HFF-Myc (cell line): Measurements from ENCODE around the gene CCDC24.

Experiments used
- DNase-seq: peaks from one replicate; pipeline ENCODE4 v3.0.0-alpha.2; 2011; ENCODE audit warnings: low read depth; ENCODE audit errors: extremely low read depth
- H3K4me3 ChIP-seq: replicated peaks from 2 replicates; pipeline ENCODE4 v1.5.1; 2011; ENCODE audit warnings: low read depth, mild to moderate bottlenecking, control low read depth, low read length
- TF ChIP-seq, protein P1 (sequence below): IDR thresholded peaks from 2 replicates; pipeline ENCODE4 v1.5.1; 2012; ENCODE audit warnings: mild to moderate bottlenecking, low read depth, low read length, control low read depth; ENCODE audit errors: missing control alignments

The CCDC24 gene

DNA sequence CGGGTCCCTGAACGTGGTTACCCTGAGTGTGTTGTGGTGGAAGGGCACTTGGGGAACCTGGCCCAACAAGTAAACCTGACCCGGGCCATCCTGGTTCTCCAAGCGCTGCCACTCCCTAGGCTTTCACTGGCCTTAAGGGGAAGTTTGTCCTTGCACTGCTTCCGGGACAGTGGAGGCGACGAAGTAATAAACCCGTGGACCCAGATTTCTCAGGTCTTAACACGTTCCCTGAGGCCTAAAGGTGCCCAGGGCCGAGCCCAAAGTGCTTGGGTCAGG lies 261 bp upstream of the CCDC24 start:
- H3K4me3 ChIP-seq, result peak overlapping the region; percentile 50
- DNase-seq, result no peak
- TF ChIP-seq, protein P1, sequence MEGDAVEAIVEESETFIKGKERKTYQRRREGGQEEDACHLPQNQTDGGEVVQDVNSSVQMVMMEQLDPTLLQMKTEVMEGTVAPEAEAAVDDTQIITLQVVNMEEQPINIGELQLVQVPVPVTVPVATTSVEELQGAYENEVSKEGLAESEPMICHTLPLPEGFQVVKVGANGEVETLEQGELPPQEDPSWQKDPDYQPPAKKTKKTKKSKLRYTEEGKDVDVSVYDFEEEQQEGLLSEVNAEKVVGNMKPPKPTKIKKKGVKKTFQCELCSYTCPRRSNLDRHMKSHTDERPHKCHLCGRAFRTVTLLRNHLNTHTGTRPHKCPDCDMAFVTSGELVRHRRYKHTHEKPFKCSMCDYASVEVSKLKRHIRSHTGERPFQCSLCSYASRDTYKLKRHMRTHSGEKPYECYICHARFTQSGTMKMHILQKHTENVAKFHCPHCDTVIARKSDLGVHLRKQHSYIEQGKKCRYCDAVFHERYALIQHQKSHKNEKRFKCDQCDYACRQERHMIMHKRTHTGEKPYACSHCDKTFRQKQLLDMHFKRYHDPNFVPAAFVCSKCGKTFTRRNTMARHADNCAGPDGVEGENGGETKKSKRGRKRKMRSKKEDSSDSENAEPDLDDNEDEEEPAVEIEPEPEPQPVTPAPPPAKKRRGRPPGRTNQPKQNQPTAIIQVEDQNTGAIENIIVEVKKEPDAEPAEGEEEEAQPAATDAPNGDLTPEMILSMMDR, result no peak

DNA sequence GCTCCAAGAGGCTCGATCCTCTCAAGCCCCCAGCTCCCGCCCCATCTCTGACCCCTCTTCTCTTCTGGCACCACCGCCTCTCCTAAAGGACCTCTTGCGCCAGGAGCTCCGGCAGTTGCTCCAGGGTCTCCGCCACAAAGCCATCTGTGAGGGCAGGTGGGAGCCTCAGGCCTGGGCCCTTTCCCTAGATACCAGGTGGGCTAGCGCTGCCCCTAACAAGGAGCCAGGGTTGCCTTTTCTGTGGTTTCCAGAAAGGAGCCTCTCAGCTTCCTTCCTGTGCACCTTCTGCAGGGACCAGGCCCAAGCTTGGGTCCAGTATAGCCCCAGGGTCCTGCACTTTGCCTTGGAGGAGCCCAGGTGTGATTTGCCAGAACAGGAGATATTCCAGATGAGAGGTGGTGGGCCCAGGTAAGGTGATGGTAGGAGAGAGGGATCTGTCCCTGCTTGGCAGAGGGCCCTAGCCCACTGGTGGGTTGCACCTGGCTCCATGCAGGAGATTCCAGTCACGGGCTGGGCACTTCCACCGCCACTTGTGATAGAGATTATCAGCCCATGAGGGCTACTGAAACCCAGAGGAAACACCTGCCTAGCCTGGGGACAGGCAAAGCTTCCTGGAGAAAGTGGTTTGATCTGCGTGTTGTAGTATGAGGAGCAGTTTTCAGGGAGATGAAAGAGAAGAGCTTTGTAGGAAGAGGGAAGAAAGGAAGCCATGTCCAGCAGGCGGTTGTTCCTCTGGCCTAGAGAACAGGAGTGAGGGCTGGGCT lies 1.0 kb downstream of the CCDC24 start:
- TF ChIP-seq, protein P1, result no peak
- H3K4me3 ChIP-seq, result peak overlapping the region; percentile 50
- no peak for DNase-seq

DNA sequence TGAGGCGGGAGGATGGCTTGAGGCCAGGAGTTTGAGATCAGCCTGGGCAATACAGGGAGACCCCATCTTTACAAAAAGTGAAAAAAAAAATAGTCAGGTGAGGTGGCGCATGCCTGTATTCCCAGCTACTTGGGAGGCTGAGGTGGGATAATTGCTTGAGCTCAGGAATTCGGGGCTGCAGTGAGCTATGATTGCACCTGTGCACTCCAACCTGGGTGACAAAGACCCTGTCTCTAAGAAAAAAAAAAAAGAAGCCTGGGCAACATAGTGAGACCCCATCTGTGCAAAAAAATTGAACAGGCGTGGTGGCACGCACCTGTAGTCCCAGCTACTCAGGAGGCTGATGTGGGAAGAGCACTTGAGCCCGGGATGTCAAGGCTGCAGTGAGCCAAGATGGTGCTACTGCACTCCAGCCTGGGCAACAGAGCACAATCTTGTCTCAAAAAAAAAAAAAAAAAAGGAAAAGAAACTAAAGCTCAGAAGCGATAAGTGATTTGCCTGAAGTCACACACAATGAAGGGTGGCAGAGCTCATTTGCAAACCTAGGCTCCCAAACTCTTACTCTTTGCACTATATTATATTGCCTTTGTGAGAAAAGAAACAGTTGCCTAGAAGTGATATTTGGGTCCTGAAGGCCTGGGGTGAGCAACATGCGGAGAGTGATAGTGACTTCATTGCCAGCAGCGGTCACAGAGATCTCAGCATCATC lies 2.0 kb downstream of the CCDC24 start:
- H3K4me3 ChIP-seq, result no peak overlapping the region
- no peak for DNase-seq
- TF ChIP-seq, protein P1, result no peak

DNA sequence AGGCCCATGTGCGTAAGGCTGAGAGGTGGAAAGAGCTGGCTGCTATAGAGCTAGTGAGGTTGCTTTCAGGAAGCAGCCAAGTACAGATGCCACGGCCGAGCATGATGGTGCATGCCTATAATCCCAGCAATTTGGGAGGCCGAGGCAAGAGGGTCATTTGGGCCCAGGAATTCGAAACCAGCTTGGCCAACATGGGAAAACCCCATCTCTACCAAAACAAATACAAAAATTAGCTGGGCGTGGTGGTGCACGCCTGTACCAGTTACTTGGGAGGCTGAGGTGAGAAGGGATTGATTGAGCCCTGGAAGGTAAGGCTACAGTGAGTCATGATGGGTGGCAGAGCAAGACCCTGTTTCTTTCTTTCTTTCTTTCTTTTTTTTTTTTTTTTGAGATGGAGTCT lies 2.7 kb downstream of the CCDC24 start:
- no peak overlapping the region for H3K4me3 ChIP-seq
- DNase-seq, result no peak
- TF ChIP-seq, protein P1, result no peak

DNA sequence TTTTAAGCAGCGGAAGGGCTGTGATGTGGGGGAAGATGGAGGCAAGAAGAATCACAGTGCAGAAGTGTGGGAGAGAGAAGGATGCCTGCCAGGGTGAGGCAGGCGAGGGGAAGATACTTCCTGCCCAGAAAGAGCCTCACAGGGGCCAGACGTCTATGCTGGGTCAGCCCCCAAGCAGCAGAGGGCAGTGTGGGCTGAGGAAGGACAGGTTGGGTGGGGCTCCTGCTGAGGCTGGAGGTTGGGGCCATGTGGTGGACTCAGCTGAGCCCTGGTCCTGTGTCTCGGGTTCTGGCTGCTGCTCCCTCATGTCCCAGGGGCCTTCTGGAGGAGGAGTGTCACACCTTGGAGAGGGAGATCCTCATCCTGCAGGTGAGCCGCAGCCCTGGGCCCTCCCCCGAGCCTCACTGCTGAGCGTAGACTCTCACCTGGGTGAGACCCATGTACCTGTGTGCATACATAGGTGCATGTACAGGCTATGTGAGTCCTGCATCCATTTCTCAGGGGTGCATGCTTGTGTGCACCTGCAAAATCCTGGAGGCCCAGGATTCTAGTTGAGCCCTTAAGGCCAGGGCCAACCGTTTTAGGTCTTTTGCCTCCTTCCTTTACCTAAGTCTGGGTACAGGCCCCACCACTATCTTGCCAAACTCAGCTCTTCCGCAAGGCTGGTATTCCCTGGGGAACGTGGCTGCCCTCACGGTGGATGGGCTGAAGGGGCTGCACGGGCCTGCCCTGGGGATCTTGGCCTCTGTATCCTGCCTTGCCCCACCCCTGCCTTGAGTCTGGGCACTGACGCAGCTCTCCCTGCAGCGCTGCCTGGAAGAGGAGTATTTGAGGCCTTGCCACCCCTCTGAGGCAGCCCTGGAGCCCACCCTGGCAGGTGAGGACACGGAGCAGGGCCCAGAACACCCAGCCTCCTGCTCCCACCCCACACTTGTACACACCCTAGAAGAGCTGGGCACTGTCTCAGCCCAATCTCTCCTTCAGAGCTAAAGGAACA lies 3.7 kb downstream of the CCDC24 start:
- TF ChIP-seq, protein P1, result peak; percentile 47
- no peak overlapping the region for H3K4me3 ChIP-seq
- DNase-seq, result no peak

DNA sequence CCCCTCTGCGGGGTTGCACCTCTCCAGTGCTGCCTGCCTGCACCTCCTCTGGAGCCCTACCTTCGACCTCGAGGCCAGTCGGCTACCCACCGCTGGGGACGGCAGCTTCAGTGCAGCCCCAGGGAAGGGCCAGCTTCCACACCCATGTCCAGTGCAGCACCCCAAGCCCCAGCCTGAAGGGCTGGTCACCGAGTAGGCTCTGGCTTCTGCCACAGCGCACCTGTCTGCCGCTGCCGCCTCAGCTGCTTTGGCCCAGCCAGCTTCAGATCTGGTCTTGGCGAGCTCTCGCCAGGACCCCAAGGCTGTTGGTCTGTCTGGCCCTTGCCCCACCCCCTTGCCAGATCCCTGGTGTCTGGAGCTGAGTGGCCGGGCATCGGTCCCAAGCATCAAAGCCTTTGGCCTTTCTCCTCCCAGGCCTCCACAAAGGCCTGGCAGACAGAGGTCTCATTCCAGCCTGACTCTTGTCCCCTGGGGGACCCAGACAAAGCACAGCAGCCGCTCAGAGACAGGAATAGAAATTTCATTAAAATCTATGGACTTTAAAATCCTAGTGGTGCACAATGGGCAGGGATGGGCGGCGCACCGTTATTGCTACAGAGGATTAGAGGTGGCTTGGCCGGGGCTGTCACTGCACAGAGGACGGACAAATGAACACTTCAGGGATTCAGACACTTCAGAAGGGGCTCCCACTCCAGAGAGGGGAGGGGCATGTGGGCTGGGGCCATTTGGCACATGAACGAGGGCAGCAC lies 4.8 kb downstream of the CCDC24 start:
- H3K4me3 ChIP-seq, result no peak overlapping the region
- TF ChIP-seq, protein P1, result no peak
- no peak for DNase-seq
